ENCODE measurements around the gene SEC61B.

Gene SEC61B

GRCh38 chr9:99266255-99267023 lies 44.4 kb downstream of the SEC61B start:
- H3K27ac Mint-ChIP-seq: peak overlapping the region; percentile 6
- peak; percentile 61 to 84 for DNase-seq (ENCODE audit: low spot score in 2 of 2)

GRCh38 chr9:99269416-99269815 lies 47.3 kb downstream of the SEC61B start:
- H3K4me3 Mint-ChIP-seq: no peak overlapping the region
- no peak overlapping the region for H3K27ac Mint-ChIP-seq
- H3K36me3 Mint-ChIP-seq: no peaks in the 10 kb centered on the region
- DNase-seq (ENCODE audit: low spot score in 2 of 2): no peak
- no peak for ATAC-seq
- peaks cover 17% of the 10 kb centered on the region for H3K4me1 Mint-ChIP-seq
- H3K9me3 Mint-ChIP-seq: no peaks in the 10 kb centered on the region

More at GRCh38 chr9:99266255-99267023, 44.4 kb downstream of the SEC61B start:
- Mint-ChIP-seq H3K4me1 (peaks cover 17% of the 10 kb centered on the region), H3K36me3 (no peaks in the 10 kb centered on the region), H3K4me3 (peak overlapping the region; percentile 45), H3K9me3 (no peaks in the 10 kb centered on the region)
- peak; percentile 84 for ATAC-seq

- ATAC-seq (no peak), DNase-seq (ENCODE audit: low spot score in 2 of 2) (no peak)
- H3K36me3 Mint-ChIP-seq: no peaks in the 10 kb centered on the region
Observed at GRCh38 chr9:99270491-99270890, 48.4 kb downstream of the SEC61B start.

GRCh38 chr9:99272836-99273235 lies 50.8 kb downstream of the SEC61B start:
- H3K4me3 Mint-ChIP-seq: no peak overlapping the region
- no peak overlapping the region for H3K27ac Mint-ChIP-seq
- no peaks in the 10 kb centered on the region for H3K9me3 Mint-ChIP-seq
- H3K4me1 Mint-ChIP-seq: no peaks in the 10 kb centered on the region
- no peak for DNase-seq (ENCODE audit: low spot score in 2 of 2)
- no peak for ATAC-seq
- H3K36me3 Mint-ChIP-seq: no peaks in the 10 kb centered on the region

More at GRCh38 chr9:99270491-99270890, 48.4 kb downstream of the SEC61B start:
- H3K4me1 Mint-ChIP-seq: peaks cover 17% of the 10 kb centered on the region
- H3K27ac Mint-ChIP-seq: no peak overlapping the region
- no peaks in the 10 kb centered on the region for H3K9me3 Mint-ChIP-seq
- H3K4me3 Mint-ChIP-seq: no peak overlapping the region

- Mint-ChIP-seq H3K36me3 (no peaks in the 10 kb centered on the region), H3K4me1 (no peaks in the 10 kb centered on the region), H3K27ac (no peak overlapping the region), H3K4me3 (no peak overlapping the region), H3K9me3 (no peaks in the 10 kb centered on the region)
- ATAC-seq (no peak), DNase-seq (ENCODE audit: low spot score in 2 of 2) (no peak)
Observed at GRCh38 chr9:99274016-99274415, 51.9 kb downstream of the SEC61B start.

GRCh38 chr9:99274495-99274894 lies 52.4 kb downstream of the SEC61B start:
- H3K9me3 Mint-ChIP-seq: no peaks in the 10 kb centered on the region
- ATAC-seq (no peak), DNase-seq (ENCODE audit: low spot score in 2 of 2) (peak in 1 of 2 donors; percentile 43)
- no peak overlapping the region for H3K27ac Mint-ChIP-seq
- no peaks in the 10 kb centered on the region for H3K36me3 Mint-ChIP-seq
- H3K4me1 Mint-ChIP-seq: no peaks in the 10 kb centered on the region
- no peak overlapping the region for H3K4me3 Mint-ChIP-seq

All from stimulated activated effector memory CD8-positive, alpha-beta T cell treated with anti-CD3 and anti-CD28 coated beads, Interleukin-12 subunit alpha, Interleukin-12 subunit beta, amount 100 ng/mL, for 72 hours (primary cell).